NCI-H1105 (cell line): ENCODE measurements around the gene CHRNA1.
"Not testable (repeated sequence)": the region's sequence is repeated elsewhere in the genome, so short reads cannot be mapped to it uniquely, and the experiment has no call there.

Experiments
- DNase-seq: peaks from one replicate; lab custom pipeline; 2025; lab: John Stamatoyannopoulos, UW

CHRNA1 gene

GRCh38 chr2:174716785-174717184, 47.5 kb downstream of the CHRNA1 start:
- no peak for DNase-seq

GRCh38 chr2:174713686-174714085, 50.6 kb downstream of the CHRNA1 start:
- no peak for DNase-seq

- DNase-seq = no peak
These were observed 53.1 kb downstream of the CHRNA1 start for GRCh38 chr2:174711206-174711605.

GRCh38 chr2:174709416-174710004, 54.8 kb downstream of the CHRNA1 start:
- DNase-seq = not testable (repeated sequence)

- DNase-seq = no peak
These were observed 55.6 kb downstream of the CHRNA1 start for GRCh38 chr2:174708713-174709112.

GRCh38 chr2:174705321-174705720, 59.0 kb downstream of the CHRNA1 start:
- no peak for DNase-seq

GRCh38 chr2:174704642-174705041, 59.6 kb downstream of the CHRNA1 start:
- DNase-seq = no peak

- no peak for DNase-seq
These were observed 60.2 kb downstream of the CHRNA1 start for GRCh38 chr2:174704061-174704460.

GRCh38 chr2:174703430-174703829, 60.8 kb downstream of the CHRNA1 start:
- DNase-seq = no peak

GRCh38 chr2:174702541-174702940, 61.7 kb downstream of the CHRNA1 start:
- no peak for DNase-seq

GRCh38 chr2:174699993-174700766, 64.1 kb downstream of the CHRNA1 start:
- DNase-seq = no peak
